Inflammatory macrophage treated with lipopolysaccharide for 1 hour (primary cell): ENCODE measurements around the gene PABPC1L.
A peak's percentile ranks its signal among the peaks of the same experiment; 100 is the strongest.

Experiments used
- DNase-seq, 2 donors: peaks; one replicate each; pipeline ENCODE4 v3.0.0-alpha.2; 2020 to 2022

PABPC1L gene

GRCh38 chr20:44946271-44946852 lies 36.5 kb downstream of the PABPC1L start:
- DNase-seq, result no peak

- no peak for DNase-seq
These were observed 38.2 kb downstream of the PABPC1L start for GRCh38 chr20:44948107-44948506.

- no peak for DNase-seq
These were observed 38.7 kb downstream of the PABPC1L start for GRCh38 chr20:44948513-44948912.

- no peak for DNase-seq
These were observed 40.5 kb downstream of the PABPC1L start for GRCh38 chr20:44950368-44950767.

- DNase-seq, result no peak
These were observed 42.9 kb downstream of the PABPC1L start for GRCh38 chr20:44952731-44953130.

GRCh38 chr20:44954211-44954610 lies 44.4 kb downstream of the PABPC1L start:
- no peak for DNase-seq

- no peak for DNase-seq
These were observed 45.4 kb downstream of the PABPC1L start for GRCh38 chr20:44955270-44955669.

GRCh38 chr20:44956410-44956809 lies 46.5 kb downstream of the PABPC1L start:
- no peak for DNase-seq

GRCh38 chr20:44958276-44958675 lies 48.4 kb downstream of the PABPC1L start:
- no peak for DNase-seq

GRCh38 chr20:44959082-44959637 lies 49.3 kb downstream of the PABPC1L start:
- peak in 1 of 2 donors; percentile 17 for DNase-seq

- DNase-seq, result peak; percentile 79 to 88
These were observed 49.8 kb downstream of the PABPC1L start for GRCh38 chr20:44959638-44960102.

GRCh38 chr20:44960103-44960852 lies 50.4 kb downstream of the PABPC1L start, which contains the start of gene TOMM34:
Gene TOMM34, minus strand, starts transcription at chr20:44960397. Its CDS starts 64 bp downstream, at chr20:44960333.
- DNase-seq, result peak; percentile 88

GRCh38 chr20:44961011-44961869 lies 51.4 kb downstream of the PABPC1L start:
- DNase-seq, result no peak

- DNase-seq, result no peak
These were observed 52.0 kb downstream of the PABPC1L start for GRCh38 chr20:44961870-44962267.

- DNase-seq, result no peak
These were observed 52.6 kb downstream of the PABPC1L start for GRCh38 chr20:44962483-44962882.

- DNase-seq, result no peak
These were observed 53.7 kb downstream of the PABPC1L start for GRCh38 chr20:44963325-44964215.

- DNase-seq, result no peak
These were observed 55.8 kb downstream of the PABPC1L start for GRCh38 chr20:44965651-44966029.

- DNase-seq, result peak; percentile 94 to 98
These were observed 56.4 kb downstream of the PABPC1L start, which contains the start of gene STK4 for GRCh38 chr20:44966030-44966961. Gene STK4, plus strand, starts transcription at chr20:44966512. Its CDS starts 57 bp downstream, at chr20:44966569.

GRCh38 chr20:44967207-44967807 lies 57.4 kb downstream of the PABPC1L start:
- DNase-seq, result peak; percentile 55 to 61

- DNase-seq, result peak in 1 of 2 donors; percentile 28
These were observed 59.5 kb downstream of the PABPC1L start for GRCh38 chr20:44969300-44969894.
